Measurements from ENCODE around the gene FAM3A.

Gene FAM3A

DNA sequence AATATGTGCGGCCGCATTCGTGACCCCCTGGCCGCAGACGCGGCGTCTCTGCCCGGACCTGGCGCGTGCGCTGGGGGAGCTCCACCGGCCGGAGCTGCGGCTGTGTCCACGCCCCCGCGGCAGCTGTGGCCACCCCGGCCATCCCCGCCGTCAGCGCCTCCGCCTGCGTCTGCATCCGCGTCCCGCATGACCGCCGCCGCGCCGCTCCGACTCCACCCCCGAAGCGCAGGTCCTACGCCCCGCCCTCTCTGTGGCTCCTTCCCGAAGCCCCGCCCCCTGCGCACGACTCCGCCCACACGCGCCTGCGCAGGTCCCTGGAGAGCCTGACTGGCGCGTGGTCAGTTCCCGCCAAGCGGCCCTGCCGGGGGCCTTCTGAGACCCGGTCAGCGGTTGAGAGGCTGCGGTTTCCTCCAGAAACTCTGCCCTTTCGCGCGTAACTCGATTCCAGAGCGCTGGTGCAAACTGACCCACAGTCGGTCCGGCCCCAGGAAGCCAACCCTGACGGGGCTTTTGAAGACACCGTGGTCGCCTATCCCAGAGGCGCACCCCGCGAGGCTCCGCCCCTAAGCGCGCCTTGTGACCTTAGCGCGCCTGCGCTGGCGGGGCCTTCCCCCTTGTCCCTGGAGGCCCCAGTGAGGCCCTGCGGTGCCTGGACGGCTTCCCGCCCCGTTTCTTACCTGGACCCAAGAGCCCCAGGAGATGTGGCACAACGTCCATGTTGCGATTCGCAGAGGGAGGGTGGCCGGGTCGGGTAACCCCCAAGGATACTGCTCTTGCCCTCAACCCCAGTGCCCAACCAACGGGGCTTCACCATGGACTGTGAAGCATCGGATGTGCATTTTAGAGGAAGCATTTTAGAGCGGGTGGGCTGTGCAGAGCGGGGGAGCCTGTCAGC lies 37.1 kb downstream of the FAM3A start, which contains the start of gene LAGE3:
TSS of gene LAGE3 (minus strand) at position 554 of the 895 bp plus-strand sequence. CDS start at position 188, 366 bp downstream.
- peak; percentile 95 for DNase-seq

DNA sequence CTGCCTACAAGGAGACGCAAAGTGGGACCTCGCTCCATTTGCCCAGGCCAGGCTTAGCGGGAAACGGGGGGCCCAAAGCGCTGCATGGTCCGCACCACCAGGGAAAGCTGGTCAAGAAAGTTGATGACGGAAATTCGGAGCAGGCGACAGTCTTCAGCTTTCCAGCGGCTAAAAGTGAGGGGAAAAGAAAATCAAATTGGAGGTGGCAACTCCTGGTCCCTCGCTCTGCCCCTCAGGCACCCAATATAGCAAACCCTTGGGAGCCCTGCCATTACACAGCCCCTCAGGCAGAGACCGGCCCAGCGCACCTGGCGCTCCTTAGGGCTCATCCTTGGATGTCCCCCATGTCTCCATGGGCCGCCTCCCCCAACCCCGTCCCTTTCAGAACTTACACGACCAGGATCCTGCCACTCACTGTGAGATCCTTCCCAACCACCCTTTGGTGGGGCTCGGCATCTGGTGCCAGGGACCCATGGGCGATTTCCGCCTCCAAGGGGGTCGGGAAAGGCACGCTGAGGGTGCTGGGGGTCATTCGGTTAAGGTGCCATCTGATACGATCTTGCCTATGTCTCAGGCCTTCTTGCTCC lies 38.0 kb downstream of the FAM3A start:
- no peak for DNase-seq

DNA sequence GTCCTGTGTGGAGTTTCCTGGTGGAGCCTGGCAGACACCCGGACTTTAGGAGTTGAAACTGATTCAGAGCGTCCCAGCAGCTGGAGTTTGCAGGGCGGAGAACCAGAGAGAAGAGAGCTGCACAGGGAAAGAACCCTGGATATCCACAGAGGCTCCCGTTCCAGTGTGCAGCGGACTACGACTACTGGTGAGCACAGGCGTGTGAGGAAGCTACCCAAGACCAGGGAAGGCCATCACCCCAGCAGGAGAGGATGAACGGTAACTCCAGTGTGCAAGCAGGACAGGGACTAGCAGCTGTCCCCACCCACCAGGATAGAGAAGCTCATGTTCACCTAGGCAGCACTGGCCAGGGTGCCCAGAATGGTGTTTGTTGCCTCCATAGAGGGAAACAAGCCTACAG lies 39.2 kb downstream of the FAM3A start:
- DNase-seq, result no peak

DNA sequence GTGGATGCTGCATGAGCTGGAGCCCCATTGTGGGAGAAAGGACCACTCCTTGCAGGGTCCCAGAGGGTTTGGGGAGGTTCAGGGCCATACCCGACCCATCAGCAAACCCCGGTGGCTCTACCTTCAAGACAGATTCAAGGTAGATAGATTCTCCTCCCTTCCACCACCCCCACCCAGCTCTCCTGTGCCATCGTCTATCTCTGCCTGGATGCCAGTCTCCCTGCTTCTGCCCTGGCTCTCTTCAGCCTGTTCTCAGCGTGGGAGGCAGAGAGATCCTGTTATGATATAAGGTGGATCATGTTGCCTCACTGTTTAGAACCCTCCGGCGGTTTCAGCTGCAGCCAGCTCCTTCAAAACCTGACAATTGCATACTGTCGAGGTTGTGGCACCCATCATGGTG lies 42.3 kb downstream of the FAM3A start:
- no peak for DNase-seq

DNA sequence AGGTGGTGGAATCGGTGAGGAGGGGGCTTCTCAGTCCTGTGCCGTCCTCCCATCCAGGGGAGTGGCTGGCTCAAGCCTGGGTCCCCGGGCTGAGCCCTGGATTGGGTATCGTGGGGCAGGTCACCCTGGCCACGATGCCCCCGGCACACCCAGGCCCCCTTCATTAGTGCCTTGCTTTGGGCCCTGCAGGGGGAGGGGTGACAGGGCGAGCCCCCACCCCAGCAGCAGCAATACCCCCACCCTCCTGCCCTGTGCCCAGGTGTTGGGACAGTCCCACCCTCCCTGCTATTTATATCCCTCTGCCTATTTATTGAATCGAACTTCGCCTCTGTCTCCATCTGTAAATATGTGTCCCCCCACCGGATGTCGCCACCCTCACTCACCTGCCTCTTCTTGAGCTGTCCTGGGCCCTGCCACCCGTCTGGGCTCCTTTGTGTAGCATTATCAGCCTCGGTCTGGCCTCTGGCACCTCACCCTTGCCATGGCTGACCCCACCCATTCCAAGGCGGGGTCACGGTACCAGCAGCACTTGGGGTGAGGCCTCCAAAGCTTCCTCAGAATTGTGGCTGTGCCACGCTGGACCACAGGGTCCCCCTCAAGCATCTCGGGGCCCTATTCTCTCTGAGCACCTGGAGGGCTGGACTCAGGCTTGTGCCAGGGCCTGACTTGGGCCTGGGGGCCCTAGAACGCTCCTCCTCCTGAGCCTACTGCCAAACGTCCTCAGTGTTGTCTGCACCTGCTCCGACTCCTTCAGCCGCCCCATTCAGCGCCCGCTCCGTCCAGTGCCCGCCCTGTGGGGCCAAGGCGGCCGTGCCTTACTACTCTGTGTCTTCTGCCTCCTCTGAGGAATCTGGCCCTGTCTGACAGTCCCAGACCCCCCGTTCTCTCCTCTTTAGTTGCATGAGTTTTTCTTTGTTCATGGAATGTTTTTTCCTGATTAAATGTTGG lies 43.1 kb downstream of the FAM3A start:
- DNase-seq, result no peak

DNA sequence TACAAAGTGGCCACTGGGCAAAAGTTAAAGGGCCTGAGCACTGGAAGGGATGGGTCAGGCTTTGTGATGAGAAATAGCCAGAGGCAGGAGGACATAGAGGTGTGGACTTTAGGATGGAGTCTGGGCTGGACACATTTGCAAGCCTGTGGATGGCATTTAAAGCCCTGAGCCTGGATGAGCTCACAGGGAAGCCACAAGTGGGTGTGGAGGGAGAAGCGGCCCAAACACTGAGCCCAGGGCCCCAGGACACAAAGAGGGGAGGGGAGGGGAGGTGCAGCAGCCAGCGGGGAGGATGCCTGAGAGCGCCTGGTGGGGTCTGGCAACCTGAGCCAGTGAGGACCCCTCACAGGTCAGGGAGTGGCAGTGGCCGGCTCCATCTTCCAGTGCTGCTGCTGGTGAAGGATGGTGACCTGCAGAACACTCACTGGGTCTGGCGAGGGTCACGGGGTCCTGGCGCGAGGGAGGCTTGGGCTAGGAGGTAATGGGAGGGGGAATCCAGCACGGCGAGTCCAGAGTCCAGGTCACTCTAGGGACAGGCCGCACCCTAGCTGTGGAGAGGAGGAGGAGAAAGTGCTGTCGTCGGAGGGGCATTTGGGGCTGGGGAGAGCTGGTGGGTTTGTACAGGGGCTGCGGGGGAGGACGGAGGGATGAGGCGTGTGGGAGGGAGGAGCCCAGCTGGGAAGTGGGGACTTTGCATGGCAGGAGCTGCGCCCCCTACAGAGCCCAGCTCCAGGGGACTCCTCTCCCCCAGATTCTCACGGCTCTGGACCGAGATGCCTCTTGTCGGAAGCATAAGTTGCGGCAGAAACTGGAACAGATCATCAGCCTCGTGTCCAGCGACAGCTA lies 44.0 kb downstream of the FAM3A start:
- no peak for DNase-seq

DNA sequence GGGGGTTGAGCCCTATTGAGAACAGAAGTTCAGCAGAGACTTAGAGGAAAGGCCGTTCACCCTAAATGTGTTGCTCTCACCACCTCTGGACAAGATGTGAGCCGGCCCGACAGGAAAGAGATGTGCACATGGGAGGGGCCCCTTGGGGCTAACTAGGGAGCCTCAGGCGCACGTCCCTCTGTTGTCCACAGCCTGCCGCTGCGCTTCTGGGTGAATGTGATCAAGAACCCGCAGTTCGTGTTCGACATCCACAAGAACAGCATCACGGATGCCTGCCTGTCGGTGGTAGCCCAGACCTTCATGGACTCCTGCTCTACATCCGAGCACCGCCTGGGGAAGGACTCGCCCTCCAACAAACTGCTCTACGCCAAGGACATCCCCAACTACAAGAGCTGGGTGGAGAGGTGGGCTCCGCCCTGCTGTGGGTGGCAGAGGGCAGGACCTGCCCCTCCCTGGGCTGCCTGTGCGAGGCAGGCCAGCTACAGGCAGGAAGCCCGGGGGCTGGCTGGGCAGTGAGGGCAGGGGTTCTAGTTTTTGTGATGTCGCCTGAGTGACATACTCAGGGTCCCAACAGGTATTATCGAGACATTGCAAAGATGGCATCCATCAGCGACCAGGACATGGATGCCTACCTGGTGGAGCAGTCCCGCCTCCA lies 45.0 kb downstream of the FAM3A start:
- no peak for DNase-seq

DNA sequence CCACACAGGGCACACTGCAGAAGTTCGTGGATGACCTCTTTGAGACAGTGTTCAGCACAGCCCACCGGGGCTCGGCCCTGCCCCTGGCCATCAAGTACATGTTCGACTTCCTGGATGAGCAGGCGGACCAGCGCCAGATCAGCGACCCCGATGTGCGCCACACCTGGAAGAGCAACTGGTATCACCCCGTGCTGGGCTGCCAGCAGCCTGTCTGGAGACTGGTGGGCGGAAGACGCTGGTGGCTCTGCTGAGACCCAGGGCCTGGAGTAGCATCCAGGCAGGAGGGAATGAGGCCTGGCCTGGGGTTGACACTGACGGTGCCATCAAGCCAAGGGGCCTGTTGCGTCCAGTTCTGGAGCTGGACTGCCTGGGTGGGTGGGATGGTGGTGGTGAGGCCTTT lies 45.6 kb downstream of the FAM3A start:
- no peak for DNase-seq

DNA sequence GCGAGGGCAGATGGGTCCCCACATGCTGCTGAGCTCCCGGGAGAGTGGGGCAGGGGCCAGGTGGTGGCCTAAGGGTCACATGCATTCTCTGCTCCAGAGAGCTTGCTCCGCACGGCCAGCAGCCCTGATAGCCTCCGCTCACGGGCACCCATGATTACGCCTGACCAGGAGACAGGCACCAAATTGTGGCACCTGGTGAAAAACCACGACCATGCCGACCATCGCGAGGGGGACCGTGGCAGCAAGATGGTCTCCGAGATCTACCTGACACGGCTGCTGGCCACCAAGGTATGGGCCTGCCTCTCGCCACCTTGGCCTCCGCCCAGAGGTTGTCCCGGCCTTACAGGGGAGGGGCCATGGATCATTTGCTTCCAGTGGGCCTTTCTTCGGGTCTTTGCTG lies 46.2 kb downstream of the FAM3A start:
- DNase-seq, result no peak

DNA sequence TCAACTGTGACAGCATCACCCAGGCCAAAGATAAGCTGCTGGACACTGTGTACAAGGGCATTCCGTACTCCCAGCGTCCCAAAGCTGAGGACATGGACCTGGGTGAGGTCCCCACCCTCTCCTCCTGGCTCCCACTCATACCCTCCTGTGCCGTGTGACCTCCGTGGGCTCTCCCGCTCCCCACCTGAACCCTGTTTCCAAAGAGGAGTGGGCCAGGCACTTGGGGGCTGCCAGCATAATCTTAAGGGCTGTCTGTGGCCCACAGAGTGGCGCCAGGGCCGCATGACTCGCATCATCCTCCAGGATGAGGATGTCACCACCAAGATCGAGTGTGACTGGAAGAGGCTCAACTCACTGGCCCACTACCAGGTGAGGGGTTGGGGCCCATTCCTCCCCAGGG lies 46.9 kb downstream of the FAM3A start:
- no peak for DNase-seq

DNA sequence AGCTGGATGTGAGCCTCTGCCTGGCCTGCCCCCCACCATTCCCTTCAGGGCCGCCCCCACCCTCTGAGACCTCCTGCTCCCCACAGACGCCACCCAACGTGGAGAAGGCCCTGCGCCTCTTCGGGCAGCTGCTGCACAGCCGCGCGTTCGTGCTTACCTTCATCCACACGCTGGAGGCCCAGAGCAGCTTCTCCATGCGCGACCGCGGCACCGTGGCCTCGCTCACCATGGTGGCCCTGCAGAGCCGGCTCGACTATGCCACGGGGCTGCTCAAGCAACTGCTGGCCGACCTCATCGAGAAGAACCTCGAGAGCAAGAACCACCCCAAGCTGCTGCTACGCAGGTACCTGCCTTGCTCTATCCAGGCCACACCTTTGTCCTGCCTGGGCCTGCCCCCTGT lies 47.8 kb downstream of the FAM3A start:
- DNase-seq, result no peak

DNA sequence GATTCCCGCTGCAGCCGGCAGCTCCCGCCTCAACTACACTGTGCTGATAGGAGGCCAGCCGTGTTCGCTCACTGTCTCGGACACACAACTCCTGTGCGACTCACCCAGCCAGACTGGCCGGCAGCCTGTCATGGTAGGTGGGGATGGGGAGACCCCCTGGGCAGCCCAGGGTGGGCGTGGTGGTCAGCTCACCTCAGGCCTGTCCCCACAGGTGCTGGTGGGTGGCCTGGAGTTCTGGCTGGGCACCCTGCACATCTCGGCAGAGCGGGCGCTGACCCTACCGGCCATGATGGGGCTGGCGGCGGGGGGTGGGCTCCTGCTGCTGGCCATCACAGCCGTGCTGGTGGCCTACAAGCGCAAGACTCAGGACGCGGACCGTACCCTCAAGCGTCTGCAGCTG lies 48.5 kb downstream of the FAM3A start:
- no peak for DNase-seq

DNA sequence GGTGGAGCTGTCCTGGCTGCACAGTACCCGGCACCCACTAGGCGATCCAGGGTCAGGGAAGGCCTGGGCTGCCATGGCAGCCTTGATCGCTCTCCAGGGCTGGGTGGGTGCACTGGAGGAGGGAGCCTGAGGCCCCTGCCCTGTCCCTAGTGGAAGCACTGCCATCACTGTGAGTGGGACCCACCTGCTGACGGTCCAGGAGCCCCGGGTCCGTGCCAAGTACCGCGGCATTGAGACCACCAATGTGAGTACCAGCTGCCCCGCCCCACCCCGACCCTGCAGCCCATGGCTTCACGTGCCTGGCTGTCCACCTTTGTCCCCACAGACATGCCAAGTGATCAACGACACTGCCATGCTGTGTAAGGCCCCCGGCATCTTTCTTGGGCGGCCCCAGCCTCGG lies 49.1 kb downstream of the FAM3A start:
- no peak for DNase-seq

DNA sequence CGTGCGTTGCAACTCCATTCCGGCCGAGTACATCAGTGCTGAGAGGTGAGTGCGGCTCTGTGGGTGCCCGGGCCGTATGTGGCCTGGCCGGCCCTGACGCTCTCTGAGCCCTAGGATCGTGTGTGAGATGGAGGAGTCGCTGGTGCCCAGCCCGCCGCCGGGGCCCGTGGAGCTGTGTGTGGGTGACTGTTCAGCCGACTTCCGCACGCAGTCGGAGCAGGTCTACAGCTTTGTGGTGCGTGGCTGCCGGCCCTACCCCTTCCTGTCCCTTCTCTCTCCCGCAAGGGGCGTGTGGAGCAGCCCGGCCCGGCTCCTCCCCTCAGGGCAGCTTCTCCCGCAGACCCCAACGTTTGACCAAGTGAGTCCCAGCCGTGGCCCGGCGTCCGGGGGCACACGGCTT lies 50.0 kb downstream of the FAM3A start:
- DNase-seq, result no peak

DNA sequence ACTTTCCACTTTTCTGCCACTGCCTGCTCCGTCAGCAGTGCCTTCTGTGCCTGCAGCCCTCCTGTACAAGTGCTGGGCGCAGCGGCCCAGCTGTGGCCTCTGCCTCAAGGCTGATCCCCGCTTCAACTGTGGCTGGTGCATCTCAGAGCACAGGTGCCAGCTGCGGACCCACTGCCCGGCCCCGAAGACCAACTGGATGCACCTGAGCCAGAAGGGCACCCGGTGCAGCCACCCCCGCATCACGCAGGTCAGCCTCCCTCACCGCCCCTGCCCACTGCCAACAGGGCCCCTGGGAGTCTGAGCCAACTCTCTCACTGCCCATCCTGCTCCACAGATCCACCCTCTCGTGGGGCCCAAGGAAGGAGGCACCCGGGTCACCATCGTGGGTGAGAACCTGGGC lies 50.4 kb downstream of the FAM3A start:
- no peak for DNase-seq

DNA sequence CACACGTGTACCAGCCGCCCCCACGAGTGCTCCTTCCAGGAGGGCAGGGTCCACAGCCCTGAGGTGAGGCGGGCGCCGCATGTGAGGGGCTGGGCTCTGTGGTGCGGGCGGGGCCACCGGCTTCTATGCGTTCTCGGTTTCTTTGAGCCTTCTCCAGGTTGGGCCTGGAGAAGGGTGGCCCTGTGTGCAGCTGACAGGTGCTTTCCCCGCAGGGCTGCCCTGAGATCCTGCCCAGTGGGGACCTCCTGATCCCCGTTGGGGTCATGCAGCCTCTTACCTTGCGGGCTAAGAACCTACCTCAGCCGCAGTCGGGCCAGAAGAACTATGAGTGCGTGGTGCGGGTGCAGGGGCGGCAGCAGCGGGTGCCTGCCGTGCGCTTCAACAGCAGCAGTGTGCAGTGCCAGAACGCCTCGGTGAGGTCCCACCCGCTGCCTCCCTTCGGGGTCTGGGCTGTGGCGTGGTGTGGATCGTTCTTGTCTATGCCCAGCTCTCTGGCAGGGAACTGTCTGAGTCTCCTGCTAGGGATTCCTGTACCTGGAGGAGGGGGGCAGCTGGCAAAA lies 51.1 kb downstream of the FAM3A start:
- no peak for DNase-seq

DNA sequence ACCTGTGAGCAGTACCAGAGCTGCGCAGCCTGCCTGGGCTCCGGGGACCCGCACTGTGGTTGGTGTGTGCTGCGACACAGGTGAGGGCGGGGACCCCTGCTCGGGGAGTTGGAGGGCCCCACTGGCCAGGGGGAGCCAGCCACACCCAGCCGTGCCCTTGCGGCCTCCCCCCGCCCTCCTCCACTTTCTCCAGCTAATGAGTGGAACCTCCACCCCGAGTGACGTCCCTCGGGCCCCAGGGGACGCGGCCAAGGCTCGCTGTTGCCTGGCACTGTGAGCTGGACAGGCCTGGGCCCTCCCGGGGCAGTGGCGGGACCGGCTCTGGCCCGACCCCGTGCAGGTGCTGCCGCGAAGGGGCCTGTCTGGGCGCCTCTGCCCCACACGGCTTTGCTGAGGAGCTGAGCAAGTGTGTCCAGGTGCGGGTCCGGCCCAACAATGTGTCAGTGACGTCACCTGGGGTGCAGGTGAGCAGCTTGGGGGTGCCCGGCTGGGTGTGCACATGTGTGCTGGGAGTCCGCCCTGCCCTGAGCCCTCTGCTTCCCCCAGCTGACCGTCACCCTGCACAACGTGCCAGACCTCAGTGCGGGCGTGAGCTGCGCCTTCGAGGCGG lies 52.3 kb downstream of the FAM3A start:
- DNase-seq, result no peak

DNA sequence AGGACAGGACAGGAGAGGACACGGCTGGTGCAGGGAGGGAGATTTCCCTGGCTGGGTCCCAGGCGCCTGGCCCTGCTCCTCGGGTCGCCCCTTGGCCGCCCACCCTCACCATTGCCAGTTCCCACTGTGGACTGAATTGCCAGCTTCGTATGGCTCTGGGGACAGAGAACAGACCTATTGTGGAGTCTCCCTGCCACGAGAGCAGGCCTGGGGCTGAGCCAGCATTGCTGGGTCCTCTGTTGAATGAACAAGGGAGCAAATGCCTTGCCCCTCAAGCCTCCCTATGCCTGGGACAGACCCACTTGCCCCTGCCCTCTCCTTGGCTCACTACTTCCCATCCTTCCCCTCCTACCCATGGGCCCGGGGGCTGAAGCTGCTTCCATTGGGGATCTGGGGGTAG lies 53.6 kb downstream of the FAM3A start:
- no peak for DNase-seq

DNA sequence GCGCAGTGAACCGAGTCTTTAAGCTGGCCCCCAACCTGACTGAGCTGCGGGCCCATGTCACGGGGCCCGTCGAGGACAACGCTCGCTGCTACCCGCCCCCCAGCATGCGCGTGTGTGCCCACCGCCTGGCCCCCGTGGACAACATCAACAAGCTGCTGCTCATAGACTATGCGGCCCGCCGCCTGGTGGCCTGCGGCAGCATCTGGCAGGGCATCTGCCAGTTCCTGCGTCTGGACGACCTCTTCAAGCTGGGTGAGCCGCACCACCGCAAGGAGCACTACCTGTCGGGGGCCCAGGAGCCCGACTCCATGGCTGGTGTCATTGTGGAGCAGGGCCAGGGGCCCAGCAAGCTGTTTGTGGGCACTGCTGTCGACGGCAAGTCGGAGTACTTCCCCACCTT lies 55.7 kb downstream of the FAM3A start:
- peak; percentile 3 for DNase-seq

DNA sequence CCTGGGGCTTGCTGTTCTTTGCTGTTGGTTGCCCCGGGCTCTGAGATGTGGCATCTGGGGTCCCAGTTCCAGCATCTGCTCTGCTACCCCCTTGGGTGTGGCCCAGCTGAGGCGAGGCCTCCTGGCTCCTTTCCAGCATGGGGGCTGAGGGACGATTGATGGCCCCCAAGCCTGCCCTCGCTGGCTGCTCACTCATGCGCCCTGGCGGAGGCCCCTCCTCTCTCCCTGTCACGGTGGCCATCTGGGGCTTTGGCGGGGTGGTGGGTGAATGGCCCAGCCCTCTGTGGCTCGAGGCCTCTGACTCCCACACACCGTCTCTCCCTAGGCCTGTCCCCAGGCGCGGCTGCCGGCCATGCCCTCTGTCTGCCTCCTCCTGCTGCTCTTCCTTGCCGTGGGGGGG lies 56.2 kb downstream of the FAM3A start:
- DNase-seq, result peak; percentile 21

Data from eye (tissue), 1 donor.